ENCODE results near the gene CD52. TPM values are rescaled to one million over a fixed set of nuclear protein-coding genes. Genes with fewer than 3 reads are reported as not detected.

The CD52 gene
- total RNA-seq, 1 donor from 2014 or later, result 2.8 TPM

DNA sequence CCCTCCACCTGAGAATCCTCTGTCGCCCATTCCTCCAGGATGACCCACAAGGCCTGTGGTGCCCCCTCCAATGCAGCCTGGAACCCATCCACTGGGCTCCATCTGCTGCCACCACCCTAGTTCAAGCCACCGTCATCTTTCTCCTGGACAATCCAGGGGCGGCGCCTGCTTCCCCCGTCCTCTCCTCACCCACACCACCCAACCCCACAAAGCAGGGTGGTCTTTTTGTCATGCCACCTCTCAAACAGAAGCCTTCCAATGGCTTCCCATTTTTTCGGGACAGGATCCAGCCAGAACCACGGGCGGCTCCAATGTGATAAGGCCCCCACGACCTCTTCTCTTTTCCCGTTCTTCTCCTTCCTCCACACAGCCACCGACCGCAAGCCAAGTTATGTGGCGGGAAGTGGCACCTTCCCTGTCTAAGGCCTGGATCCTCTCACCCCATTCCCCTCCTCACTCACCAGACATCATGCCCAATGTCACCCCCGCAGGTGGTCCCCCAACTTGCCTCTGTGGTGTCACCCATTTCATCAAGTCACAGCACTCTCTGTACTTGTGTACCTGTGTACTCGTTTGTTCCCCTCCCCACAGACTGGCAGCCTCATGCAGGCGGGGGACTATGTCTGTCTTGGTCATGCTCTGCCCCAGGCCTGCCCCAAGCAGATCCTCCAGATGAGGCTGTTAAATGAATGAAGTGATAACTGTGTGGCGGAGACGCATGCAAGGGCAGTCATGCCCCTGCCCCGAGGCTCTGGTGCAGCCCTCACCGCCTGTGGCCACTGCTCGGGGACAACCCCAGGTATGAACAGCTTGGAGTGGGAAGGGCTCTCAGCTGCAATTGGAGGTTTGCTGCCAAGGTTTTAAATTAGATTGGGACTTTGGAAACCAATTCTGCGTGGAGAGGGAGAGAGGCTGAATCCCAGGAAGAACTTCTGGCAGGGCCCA lies 22.3 kb upstream of the CD52 start:
- TF ChIP-seq, protein P1, sequence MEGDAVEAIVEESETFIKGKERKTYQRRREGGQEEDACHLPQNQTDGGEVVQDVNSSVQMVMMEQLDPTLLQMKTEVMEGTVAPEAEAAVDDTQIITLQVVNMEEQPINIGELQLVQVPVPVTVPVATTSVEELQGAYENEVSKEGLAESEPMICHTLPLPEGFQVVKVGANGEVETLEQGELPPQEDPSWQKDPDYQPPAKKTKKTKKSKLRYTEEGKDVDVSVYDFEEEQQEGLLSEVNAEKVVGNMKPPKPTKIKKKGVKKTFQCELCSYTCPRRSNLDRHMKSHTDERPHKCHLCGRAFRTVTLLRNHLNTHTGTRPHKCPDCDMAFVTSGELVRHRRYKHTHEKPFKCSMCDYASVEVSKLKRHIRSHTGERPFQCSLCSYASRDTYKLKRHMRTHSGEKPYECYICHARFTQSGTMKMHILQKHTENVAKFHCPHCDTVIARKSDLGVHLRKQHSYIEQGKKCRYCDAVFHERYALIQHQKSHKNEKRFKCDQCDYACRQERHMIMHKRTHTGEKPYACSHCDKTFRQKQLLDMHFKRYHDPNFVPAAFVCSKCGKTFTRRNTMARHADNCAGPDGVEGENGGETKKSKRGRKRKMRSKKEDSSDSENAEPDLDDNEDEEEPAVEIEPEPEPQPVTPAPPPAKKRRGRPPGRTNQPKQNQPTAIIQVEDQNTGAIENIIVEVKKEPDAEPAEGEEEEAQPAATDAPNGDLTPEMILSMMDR (IDR thresholded peaks at IDR 0.05; ENCODE audit: partially characterized antibody, unreplicated experiment), result no peak
- Mint-ChIP-seq H3K4me1 (ENCODE audit: low read depth, unreplicated experiment) (peaks cover 4% of the 10 kb centered on the region), H3K27ac (ENCODE audit: unreplicated experiment) (no peak overlapping the region), H3K9me3 (ENCODE audit: unreplicated experiment) (peaks cover 4% of the 10 kb centered on the region), H3K36me3 (ENCODE audit: unreplicated experiment) (no peaks in the 10 kb centered on the region), H3K4me3 (ENCODE audit: unreplicated experiment) (no peak overlapping the region), H3K27me3 (ENCODE audit: unreplicated experiment) (peaks cover 2% of the 10 kb centered on the region)
- DNase-seq, result no peak

DNA sequence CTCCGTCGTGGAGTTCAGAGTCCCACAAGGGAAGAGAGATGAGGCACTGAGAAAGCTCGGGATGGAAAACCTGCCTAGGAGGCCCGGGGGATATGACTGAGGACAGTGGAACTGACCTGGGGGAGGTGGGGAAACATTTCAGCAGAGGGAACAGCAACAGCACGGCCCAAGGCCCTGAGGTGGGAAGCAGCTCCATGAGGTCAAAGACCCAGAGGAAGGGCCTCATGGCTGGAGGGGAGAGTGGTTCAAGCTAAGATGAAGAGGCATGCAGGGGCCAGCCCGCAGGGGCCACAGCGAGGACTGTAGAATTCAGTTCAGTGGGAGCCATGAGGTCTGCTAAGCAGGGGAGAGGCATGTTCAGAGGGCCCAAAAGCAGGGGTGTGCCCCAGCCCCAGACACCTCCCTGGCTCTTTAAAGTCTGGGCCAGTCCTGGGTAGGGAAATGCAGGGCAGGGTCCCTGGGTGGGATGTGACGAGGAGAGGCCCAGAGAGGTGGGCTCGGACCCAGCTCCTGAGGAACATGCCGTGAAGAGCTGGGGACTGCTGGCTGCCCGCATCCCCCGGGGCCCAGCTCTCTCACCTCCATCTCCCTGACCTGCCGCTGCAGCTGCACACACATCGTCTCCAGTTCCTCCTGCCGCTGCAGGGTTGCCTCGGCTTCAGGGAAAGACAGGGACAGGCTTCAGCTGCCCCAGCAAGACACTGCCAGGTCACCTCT lies 21.3 kb upstream of the CD52 start:
- Mint-ChIP-seq H3K9me3 (ENCODE audit: unreplicated experiment) (peaks cover 4% of the 10 kb centered on the region), H3K27me3 (ENCODE audit: unreplicated experiment) (peaks cover 3% of the 10 kb centered on the region), H3K4me1 (ENCODE audit: low read depth, unreplicated experiment) (peaks cover 9% of the 10 kb centered on the region), H3K27ac (ENCODE audit: unreplicated experiment) (no peak overlapping the region), H3K36me3 (ENCODE audit: unreplicated experiment) (no peaks in the 10 kb centered on the region), H3K4me3 (ENCODE audit: unreplicated experiment) (no peak overlapping the region)
- TF ChIP-seq, protein P1 (IDR thresholded peaks at IDR 0.05; ENCODE audit: partially characterized antibody, unreplicated experiment), result no peak
- DNase-seq, result no peak

DNA sequence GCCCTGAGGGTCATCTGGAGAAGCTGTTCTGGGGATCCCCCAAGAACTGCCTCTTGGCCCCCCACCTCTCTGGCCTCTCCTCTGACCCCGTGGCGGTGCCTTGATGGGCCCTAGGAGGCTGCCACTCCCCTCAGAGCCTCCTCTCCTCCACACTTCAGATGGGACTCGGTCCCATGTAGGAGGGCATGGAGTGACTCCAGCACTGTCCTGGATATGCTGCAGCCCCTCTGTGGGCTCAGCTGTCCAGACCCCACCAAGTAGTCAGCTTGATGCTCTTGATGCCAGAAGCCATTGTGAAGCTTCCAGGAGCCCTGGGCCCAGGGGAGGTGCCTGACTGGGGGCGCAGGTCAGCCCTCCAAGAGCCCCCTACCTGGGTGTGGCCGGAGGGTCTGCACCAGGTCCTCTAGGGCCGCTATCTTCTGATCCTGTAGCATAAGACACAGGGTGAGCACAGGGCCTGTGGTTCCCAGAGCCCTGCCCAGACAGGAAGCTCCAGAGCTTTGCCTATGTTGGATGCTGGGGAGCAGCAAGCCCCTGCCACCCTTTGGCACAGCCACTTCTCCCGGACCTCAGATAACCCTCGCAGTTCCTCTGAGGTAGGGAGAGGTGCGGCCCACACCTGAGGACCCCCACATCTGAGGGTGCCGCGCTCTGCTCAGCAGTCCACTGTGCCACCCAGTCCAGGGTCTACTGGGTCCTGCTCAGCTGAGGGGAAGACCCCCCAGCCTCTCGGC lies 20.5 kb upstream of the CD52 start:
- no peaks in the 10 kb centered on the region for H3K36me3 Mint-ChIP-seq (ENCODE audit: unreplicated experiment)
- no peak for DNase-seq

DNA sequence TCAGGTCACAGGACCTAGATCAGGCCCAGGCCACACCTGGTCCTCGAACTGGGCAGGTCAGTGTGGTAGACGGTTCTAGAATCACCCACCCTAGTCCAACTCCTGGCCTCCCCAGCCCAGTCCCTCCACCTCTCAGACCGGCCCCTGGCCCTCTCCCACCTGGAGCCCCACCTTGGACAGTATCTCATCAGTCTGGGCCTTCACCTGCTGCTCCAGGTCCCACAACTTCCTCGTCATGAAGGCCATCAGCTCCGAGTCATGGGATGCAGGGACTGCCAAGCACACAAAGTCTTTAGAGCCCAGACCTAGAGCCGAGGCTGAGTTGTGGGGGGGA lies 20.0 kb upstream of the CD52 start:
- Mint-ChIP-seq H3K9me3 (ENCODE audit: unreplicated experiment) (peaks cover 1% of the 10 kb centered on the region), H3K4me1 (ENCODE audit: low read depth, unreplicated experiment) (peaks cover 13% of the 10 kb centered on the region), H3K27ac (ENCODE audit: unreplicated experiment) (no peak overlapping the region), H3K27me3 (ENCODE audit: unreplicated experiment) (peaks cover 5% of the 10 kb centered on the region), H3K4me3 (ENCODE audit: unreplicated experiment) (no peak overlapping the region), H3K36me3 (ENCODE audit: unreplicated experiment) (no peaks in the 10 kb centered on the region)
- TF ChIP-seq, protein P1 (IDR thresholded peaks at IDR 0.05; ENCODE audit: partially characterized antibody, unreplicated experiment), result no peak
- no peak for DNase-seq

More for the DNA sequence above, 20.5 kb upstream of the CD52 start:
- Mint-ChIP-seq H3K9me3 (ENCODE audit: unreplicated experiment) (peaks cover 1% of the 10 kb centered on the region), H3K4me1 (ENCODE audit: low read depth, unreplicated experiment) (peaks cover 8% of the 10 kb centered on the region), H3K4me3 (ENCODE audit: unreplicated experiment) (no peak overlapping the region), H3K27me3 (ENCODE audit: unreplicated experiment) (peaks cover 3% of the 10 kb centered on the region), H3K27ac (ENCODE audit: unreplicated experiment) (no peak overlapping the region)
- TF ChIP-seq, protein P1 (IDR thresholded peaks at IDR 0.05; ENCODE audit: partially characterized antibody, unreplicated experiment), result no peak

All from glutamatergic neuron (in vitro differentiated cells).